Heart left ventricle (tissue), 16 donors: Measurements from ENCODE around the gene CETN3. TPM values are rescaled to one million over a fixed set of nuclear protein-coding genes. Genes with fewer than 3 reads are reported as not detected.
"Not testable (repeated sequence)": the region's sequence is repeated elsewhere in the genome, so short reads cannot be mapped to it uniquely, and the experiment has no call there.

Source experiments
- ATAC-seq, 4 donors: fragments of 200-7000 bp; cut with Tn5 transposase; one replicate each; pipeline ENCODE4 v1.9.1; 2020 to 2022; ENCODE audit warnings: moderate library complexity in 4 of 4, mild to moderate bottlenecking in 3 of 4, moderate number of reproducible peaks in 1 of 4
- DNase-seq, 5 donors: peaks; one replicate each; pipeline ENCODE4 v3.0.0-alpha.2; 2020
- H3K27ac ChIP-seq, 12 donors: fragments of 200-600 bp; sonication (generic) in 4 of 12; one replicate each; pipeline versions ENCODE4 v1.5.0 to v1.8.0; 2016 to 2022; ENCODE audit warnings: mild to moderate bottlenecking in 2 of 12
- H3K27me3 ChIP-seq, 9 donors: fragments of 200-600 bp; sonication (generic) in 2 of 9; one replicate each; pipeline versions ENCODE4 v1.5.1 to v1.8.0; 2016 to 2022; ENCODE audit warnings: mild to moderate bottlenecking in 3 of 9
- H3K36me3 ChIP-seq, 9 donors: fragments of 200-600 bp; sonication (generic) in 2 of 9; one replicate each; pipeline versions ENCODE4 v1.5.0 to v1.8.0; 2018 to 2022; ENCODE audit warnings: mild to moderate bottlenecking in 2 of 9
- H3K4me1 ChIP-seq, 12 donors: fragments of 200-600 bp; sonication (generic) in 4 of 12; one replicate each; pipeline versions ENCODE4 v1.5.0 to v1.8.0; 2016 to 2022; ENCODE audit warnings: mild to moderate bottlenecking in 3 of 12
- H3K4me3 ChIP-seq, 12 donors: fragments of 200-600 bp; sonication (generic) in 4 of 12; one replicate each; pipeline versions ENCODE4 v1.5.0 to v1.8.0; 2017 to 2022; ENCODE audit warnings: mild to moderate bottlenecking in 9 of 12, moderate library complexity in 4 of 12
- H3K9me3 ChIP-seq, 12 donors: fragments of 200-600 bp; sonication (generic) in 4 of 12; one replicate each; pipeline versions ENCODE4 v1.5.0 to v1.8.0; 2016 to 2022; ENCODE audit warnings: mild to moderate bottlenecking in 1 of 12
- CTCF ChIP-seq, 12 donors: fragments of 200-600 bp; sonication (generic) in 4 of 12; IDR thresholded peaks; one replicate each; pipeline versions ENCODE4 v1.5.0 to v1.8.0; 2018 to 2022; ENCODE audit warnings: antibody characterized with exemption in 12 of 12, mild to moderate bottlenecking in 5 of 12
- POLR2A ChIP-seq, 2 donors: fragments of 450-650 bp; IDR thresholded peaks; one replicate each; pipeline ENCODE4 v1.6.1; 2017; ENCODE audit warnings: antibody characterized with exemption in 2 of 2, mild to moderate bottlenecking in 2 of 2, moderate library complexity in 2 of 2
- WGBS, 4 donors: extraction: QIAGEN DNeasy Blood & Tissue Kit in 2 of 4; methylation state at CpG; one replicate each; pipeline versions ENCODE4 v1.1.5 to v1.1.7; 2013 to 2018; 5-methylcytosine and 5-hydroxymethylcytosine counted together
- intact Hi-C, 10 donors: fragments of 100-400 bp; cut with DNase I; formaldehyde crosslinking; loops; one replicate each; pipeline versions ENCODE4 v1.11.1 to v1.14.2; 2022
- polyA plus RNA-seq, 2 donors: library from polyadenylated mRNA; stranded (reverse); fragments of 200-250 nt; gene quantifications; one replicate each; pipeline ENCODE4 v1.2.3, GENCODE V29; 2013
- total RNA-seq, 9 donors: library from RNA; depleted of rRNA in 2 of 9; stranded (reverse); fragments of >200 nt in 2 of 9; fragmentation: NEBNext Ultra II Directional in 3 of 9; extraction: Animal tissue kit (Norgen Biotek cat#: 25700) in 3 of 9; gene quantifications; one replicate each; pipeline versions ENCODE4 v1.1.0 to v1.2.4, GENCODE V29; 2016 to 2023
- donor health status: ischemic (EF 13 %, LVEDD 7.1; RV severe dilation, severe dysfunction).
- donor health status: healthy with polysubstance abuse.
- donor health status: DM: no; HTN: yes; CAD: no.
- donor health status: DM: no; HTN: no; CAD: no.
- donor health status: ischemic (EF 25% LVEDD 6.9; RV normal size, moderate dysfunction).
- donor health status: ischemic (EF 25% LVEDD 5.7; RV mildly dilated, moderate dysfunction).
- donor health status: healthy.
- donor health status: DM: yes; HTN: yes; CAD: no.
- donor health status: ischemic (EF 35%, LVEDD 5.7; RV mildly dilated, moderate dysfunction).
- donor health status: nonischemic (EF 11% LVEDD 7.7; RV severe dilation, severe dysfunction).
- donor health status: DM: yes; HTN: yes; CAD: no.
- donor health status: PGD.
- donor health status: ischemic (EF 29% LVEDD 5.4; RV normal size, mild dysfunction).
- donor health status: nonischemic (EF 23%, LVEDD 6.1; RV moderate dilation, normal function).

CETN3 gene
- total and polyA plus RNA-seq, 11 donors, result 9.3 to 28.3 (median 18.9) TPM

- Histone ChIP-seq H3K27ac (no peak overlapping the region), H3K9me3 (peaks cover 0 to 2% (median 0%) of the 10 kb centered on the region in 12 donors), H3K27me3 (no peaks in the 10 kb centered on the region), H3K4me3 (no peak overlapping the region), H3K36me3 (no peaks in the 10 kb centered on the region), H3K4me1 (no peaks in the 10 kb centered on the region)
- TF ChIP-seq CTCF (IDR thresholded peaks at IDR 0.05) (no peak), POLR2A (IDR thresholded peaks at IDR 0.05) (no peak)
- no peak for ATAC-seq
- intact Hi-C loops, result no loop called here
- no peak for DNase-seq
These were observed 62.1 kb downstream of the CETN3 start for GRCh38 chr5:90347462-90347861.

GRCh38 chr5:90345684-90346083 lies 63.9 kb downstream of the CETN3 start:
- intact Hi-C loops, result no loop called here
- Histone ChIP-seq H3K36me3 (no peaks in the 10 kb centered on the region), H3K9me3 (peaks cover 0 to 2% (median 0%) of the 10 kb centered on the region in 12 donors), H3K4me1 (no peaks in the 10 kb centered on the region), H3K4me3 (no peak overlapping the region), H3K27me3 (no peaks in the 10 kb centered on the region), H3K27ac (no peak overlapping the region)
- 50 to 66% (median 53%) methylated on average over 1 of the region's 1 CpG for WGBS, 4 donors
- no peak for TF ChIP-seq POLR2A (IDR thresholded peaks at IDR 0.05)
- no peak for TF ChIP-seq CTCF (IDR thresholded peaks at IDR 0.05)
- no peak for ATAC-seq
- no peak for DNase-seq

- TF ChIP-seq CTCF (IDR thresholded peaks at IDR 0.05), result no peak
- no peak for TF ChIP-seq POLR2A (IDR thresholded peaks at IDR 0.05)
- H3K27me3 ChIP-seq, result no peaks in the 10 kb centered on the region
- H3K27ac ChIP-seq, result no peak overlapping the region
- ATAC-seq (no peak), DNase-seq (no peak)
- no peaks in the 10 kb centered on the region for H3K36me3 ChIP-seq
- intact Hi-C loops, result no loop called here
- H3K4me1 ChIP-seq, result no peaks in the 10 kb centered on the region
- no peaks in the 10 kb centered on the region for H3K9me3 ChIP-seq
- 77 to 91% (median 88%) methylated on average over 1 of the region's 1 CpG for WGBS, 4 donors
- no peak overlapping the region for H3K4me3 ChIP-seq
These were observed 64.9 kb downstream of the CETN3 start for GRCh38 chr5:90344689-90345088.

- intact Hi-C loops, ATAC-seq, H3K27me3 ChIP-seq, H3K36me3 ChIP-seq, H3K9me3 ChIP-seq, H3K4me3 ChIP-seq, H3K4me1 ChIP-seq, DNase-seq, H3K27ac ChIP-seq: not testable (repeated sequence)
- WGBS, 4 donors, result 80 to 94% (median 83%) methylated on average over 6 of the region's 6 CpGs
These were observed 65.8 kb downstream of the CETN3 start for GRCh38 chr5:90343731-90344130.

- no peaks in the 10 kb centered on the region for H3K9me3 ChIP-seq
- DNase-seq (no peak), ATAC-seq (no peak)
- H3K4me3 ChIP-seq, result no peak overlapping the region
- intact Hi-C loops, result no loop called here
- no peak overlapping the region for H3K27ac ChIP-seq
- no peaks in the 10 kb centered on the region for H3K27me3 ChIP-seq
- WGBS, 4 donors, result 71 to 88% (median 83%) methylated on average over 6 of the region's 6 CpGs
- no peaks in the 10 kb centered on the region for H3K4me1 ChIP-seq
- TF ChIP-seq POLR2A (IDR thresholded peaks at IDR 0.05) (no peak), CTCF (IDR thresholded peaks at IDR 0.05) (no peak)
- H3K36me3 ChIP-seq, result no peaks in the 10 kb centered on the region
These were observed 67.0 kb downstream of the CETN3 start for GRCh38 chr5:90342576-90342975.
